H9 (cell line): ENCODE results near the gene CEP192. TPM values are rescaled to one million over a fixed set of nuclear protein-coding genes. Genes with fewer than 3 reads are reported as not detected.

ENCODE experiments used
- DNase-seq: peaks from one replicate; pipeline ENCODE4 v3.0.0-alpha.2; 2017
- H2AFZ ChIP-seq: one replicate; pipeline ENCODE4 v1.6.1; 2013; ENCODE audit warnings: mild to moderate bottlenecking, low read length, control low read depth, moderate library complexity
- H2AK5ac ChIP-seq: 2 replicates; pipeline ENCODE4 v1.6.1; 2013; ENCODE audit warnings: low read length, control low read depth, mixed read lengths; ENCODE audit not compliant: insufficient read length
- H2BK120ac ChIP-seq: one replicate; pipeline ENCODE4 v1.6.1; 2013; ENCODE audit warnings: low read depth, mild to moderate bottlenecking, low read length, control low read depth, inconsistent platforms; ENCODE audit not compliant: poor library complexity, severe bottlenecking
- H2BK12ac ChIP-seq: 2 replicates; pipeline ENCODE4 v1.6.1; 2013; ENCODE audit warnings: low read length, control low read depth, mixed read lengths, low read depth; ENCODE audit not compliant: insufficient read length
- H2BK15ac ChIP-seq: 2 replicates; pipeline ENCODE4 v1.6.1; 2013; ENCODE audit warnings: low read depth, low read length, control low read depth
- H2BK20ac ChIP-seq: one replicate; pipeline ENCODE4 v1.6.1; 2013; ENCODE audit warnings: low read depth, mild to moderate bottlenecking, low read length, control low read depth, inconsistent platforms; ENCODE audit not compliant: poor library complexity, severe bottlenecking
- H2BK5ac ChIP-seq: 2 replicates; pipeline ENCODE4 v1.6.1; 2013; ENCODE audit warnings: low read length, control low read depth, mixed read lengths; ENCODE audit not compliant: insufficient read length
- H3K14ac ChIP-seq: 2 replicates; pipeline ENCODE4 v1.6.1; 2013; ENCODE audit warnings: low read length, control low read depth; ENCODE audit not compliant: insufficient read depth
- H3K18ac ChIP-seq: 2 replicates; pipeline ENCODE4 v1.6.1; 2013; ENCODE audit warnings: low read depth, mild to moderate bottlenecking, mixed read lengths, low read length, control low read depth; ENCODE audit not compliant: insufficient read length
- H3K23ac ChIP-seq: 2 replicates; pipeline ENCODE4 v1.6.1; 2013; ENCODE audit warnings: low read length, control low read depth, mixed read lengths, low read depth; ENCODE audit not compliant: insufficient read length
- H3K23me2 ChIP-seq: 2 replicates; pipeline ENCODE4 v1.6.1; 2013; ENCODE audit warnings: low read depth, mild to moderate bottlenecking, mixed read lengths, low read length, control low read depth; ENCODE audit not compliant: insufficient read length, poor library complexity, severe bottlenecking
- H3K27ac ChIP-seq: 2 replicates; pipeline ENCODE4 v1.5.1; 2013; ENCODE audit warnings: low read length, control low read depth, mixed read lengths, low read depth; ENCODE audit not compliant: insufficient read length
- H3K27me3 ChIP-seq: 2 replicates; pipeline ENCODE4 v1.6.1; 2013; ENCODE audit warnings: low read length, control low read depth, inconsistent platforms; ENCODE audit not compliant: insufficient read depth
- H3K4ac ChIP-seq: 2 replicates; pipeline ENCODE4 v1.6.1; 2013; ENCODE audit warnings: low read depth, mild to moderate bottlenecking, control low read depth, inconsistent platforms, low read length, moderate library complexity
- H3K4me1 ChIP-seq: 2 replicates; pipeline ENCODE4 v1.6.1; 2013; ENCODE audit warnings: low read length, control low read depth, inconsistent platforms; ENCODE audit not compliant: insufficient read depth
- H3K4me2 ChIP-seq: 2 replicates; pipeline ENCODE4 v1.6.1; 2013; ENCODE audit warnings: low read length, control low read depth, mixed read lengths; ENCODE audit not compliant: insufficient read length, insufficient read depth
- H3K56ac ChIP-seq: 2 replicates; pipeline ENCODE4 v1.6.1; 2013; ENCODE audit warnings: low read depth, mild to moderate bottlenecking, mixed read lengths, low read length, control low read depth; ENCODE audit not compliant: insufficient read length
- H3K79me1 ChIP-seq: 2 replicates; pipeline ENCODE4 v1.6.1; 2013; ENCODE audit warnings: low read depth, mild to moderate bottlenecking, moderate library complexity, low read length, control low read depth, inconsistent platforms; ENCODE audit not compliant: insufficient read depth, poor library complexity, severe bottlenecking
- H3K79me2 ChIP-seq: 2 replicates; pipeline ENCODE4 v1.6.1; 2013; ENCODE audit warnings: low read length, control low read depth, inconsistent platforms; ENCODE audit not compliant: insufficient read depth
- H3K9ac ChIP-seq: 2 replicates; pipeline ENCODE4 v1.6.1; 2013; ENCODE audit warnings: low read length, control low read depth, mixed read lengths; ENCODE audit not compliant: insufficient read length; ENCODE audit errors: extremely low read depth
- H3K9me3 ChIP-seq: one replicate; pipeline ENCODE4 v1.6.1; 2013; ENCODE audit warnings: low read depth, low read length, inconsistent platforms; ENCODE audit not compliant: control insufficient read depth
- H3T11ph ChIP-seq: one replicate; pipeline ENCODE4 v1.6.1; 2013; ENCODE audit warnings: mild to moderate bottlenecking, low read length, control low read depth, inconsistent platforms
- H4K20me1 ChIP-seq: one replicate; pipeline ENCODE4 v1.6.1; 2013; ENCODE audit not compliant: control insufficient read depth, insufficient read length, insufficient read depth
- H4K5ac ChIP-seq: 2 replicates; pipeline ENCODE4 v1.6.1; 2013; ENCODE audit warnings: low read depth, mild to moderate bottlenecking, mixed read lengths, low read length, control low read depth; ENCODE audit not compliant: insufficient read length
- H4K8ac ChIP-seq: replicated peaks from 2 replicates; pipeline ENCODE4 v1.6.1; 2013; ENCODE audit warnings: low read length, control low read depth, mixed read lengths, low read depth; ENCODE audit not compliant: insufficient read length
- H4K91ac ChIP-seq: 2 replicates; pipeline ENCODE4 v1.6.1; 2013; ENCODE audit warnings: low read depth, mild to moderate bottlenecking, moderate library complexity, mixed read lengths, low read length, control low read depth; ENCODE audit not compliant: insufficient read length
- H3K27ac Mint-ChIP-seq, 3 experiments: 2 replicates in 2 of 3; 3 replicates in 1 of 3; pipeline ENCODE4 v1.8.0; 2020 to 2021; ENCODE audit warnings: mixed read lengths in 3 of 3, mild to moderate bottlenecking in 1 of 3, moderate library complexity in 1 of 3
- H3K27me3 Mint-ChIP-seq: 2 replicates; pipeline ENCODE4 v1.8.0; 2021; ENCODE audit warnings: low read depth, mild to moderate bottlenecking, moderate library complexity, mixed read lengths
- H3K36me3 Mint-ChIP-seq, 3 experiments: 2 replicates in 2 of 3; 3 replicates in 1 of 3; pipeline ENCODE4 v1.8.0; 2020 to 2021; ENCODE audit warnings: low read depth in 3 of 3, mixed read lengths in 3 of 3; ENCODE audit not compliant: insufficient read depth in 1 of 3
- H3K4me1 Mint-ChIP-seq, 2 experiments: 2 replicates each; pipeline ENCODE4 v1.8.0; 2020; ENCODE audit warnings: mixed read lengths in 2 of 2
- H3K4me3 Mint-ChIP-seq, 2 experiments: 2 replicates in 1 of 2; 3 replicates in 1 of 2; pipeline ENCODE4 v1.8.0; 2020 to 2021; ENCODE audit warnings: mild to moderate bottlenecking in 2 of 2, mixed read lengths in 2 of 2, moderate library complexity in 1 of 2
- H3K9me3 Mint-ChIP-seq, 2 experiments: 2 replicates in 1 of 2; 3 replicates in 1 of 2; pipeline ENCODE4 v1.8.0; 2020; ENCODE audit warnings: mild to moderate bottlenecking in 2 of 2, mixed read lengths in 2 of 2, moderate library complexity in 1 of 2
- WGBS: extraction: QIAGEN DNeasy Blood & Tissue Kit; methylation state at CpG from one replicate; pipeline ENCODE4 v1.1.7; 2013; ENCODE audit warnings: missing lambda C conversion rate, low lambda C conversion rate, mixed read lengths; ENCODE audit not compliant: insufficient read length; ENCODE audit errors: extremely low coverage; 5-methylcytosine and 5-hydroxymethylcytosine counted together
- total RNA-seq: library from RNA; stranded (reverse); gene quantifications from 2 replicates; pipeline ENCODE4 v1.2.1, GENCODE V29; 2021
- TF ChIP-seq, protein P1 (sequence below): fragments of 200-600 bp; sonication (generic); conservative IDR thresholded peaks from 3 replicates; pipeline ENCODE4 v1.8.0; 2021; ENCODE audit warnings: antibody characterized with exemption, mild to moderate bottlenecking

The CEP192 gene
- total RNA-seq, 1 experiment from 2014 or later, result 23.5 TPM

DNA sequence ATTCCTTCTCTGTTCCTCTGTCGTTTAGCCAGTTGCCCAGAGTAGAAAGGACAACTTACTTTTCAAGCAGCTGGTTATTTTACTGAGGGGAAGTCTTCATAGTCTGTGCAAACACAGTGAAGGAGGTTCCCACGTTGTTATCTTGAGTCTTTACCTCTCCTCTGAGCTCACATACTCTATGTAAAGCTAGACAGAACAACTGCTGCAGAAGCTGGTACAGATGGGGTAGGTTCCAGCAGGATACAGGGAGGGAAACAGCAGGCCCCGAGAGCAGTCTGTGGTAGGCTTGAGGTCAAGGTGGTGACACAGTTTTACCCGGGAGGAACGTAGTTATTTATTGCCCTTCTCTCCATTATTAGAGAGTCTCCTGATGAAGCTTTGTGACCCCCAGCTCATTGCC, 134.0 kb downstream of the CEP192 start:
- Histone ChIP-seq H4K8ac (no peak overlapping the region), H4K91ac (no peak overlapping the region), H3K79me2 (no peaks in the 10 kb centered on the region), H2BK5ac (no peak overlapping the region), H3K23me2 (no peaks in the 10 kb centered on the region), H3K23ac (no peak overlapping the region), H3T11ph (no peak overlapping the region), H3K56ac (no peak overlapping the region), H3K14ac (no peak overlapping the region), H2BK120ac (no peak overlapping the region), H3K4me1 (no peaks in the 10 kb centered on the region), H2AK5ac (no peak overlapping the region), H2BK20ac (no peak overlapping the region), H3K79me1 (no peaks in the 10 kb centered on the region), H2BK12ac (no peak overlapping the region), H3K9ac (no peak overlapping the region), H2AFZ (no peak overlapping the region), H3K4ac (no peak overlapping the region), H2BK15ac (no peak overlapping the region), H4K20me1 (no peaks in the 10 kb centered on the region), H3K9me3 (no peaks in the 10 kb centered on the region), H3K27ac (no peak overlapping the region), H3K18ac (no peak overlapping the region), H4K5ac (no peak overlapping the region), H3K27me3 (no peaks in the 10 kb centered on the region), H3K4me2 (no peak overlapping the region)
- no CpG with 5 or more reads among the region's 5 CpGs for WGBS
- H3K9me3 Mint-ChIP-seq, result peaks cover 0 to 4% of the 10 kb centered on the region in 2 experiments; a peak in 1 of 5 replicates
- H3K4me1 Mint-ChIP-seq, result no peaks in the 10 kb centered on the region
- TF ChIP-seq, protein P1, sequence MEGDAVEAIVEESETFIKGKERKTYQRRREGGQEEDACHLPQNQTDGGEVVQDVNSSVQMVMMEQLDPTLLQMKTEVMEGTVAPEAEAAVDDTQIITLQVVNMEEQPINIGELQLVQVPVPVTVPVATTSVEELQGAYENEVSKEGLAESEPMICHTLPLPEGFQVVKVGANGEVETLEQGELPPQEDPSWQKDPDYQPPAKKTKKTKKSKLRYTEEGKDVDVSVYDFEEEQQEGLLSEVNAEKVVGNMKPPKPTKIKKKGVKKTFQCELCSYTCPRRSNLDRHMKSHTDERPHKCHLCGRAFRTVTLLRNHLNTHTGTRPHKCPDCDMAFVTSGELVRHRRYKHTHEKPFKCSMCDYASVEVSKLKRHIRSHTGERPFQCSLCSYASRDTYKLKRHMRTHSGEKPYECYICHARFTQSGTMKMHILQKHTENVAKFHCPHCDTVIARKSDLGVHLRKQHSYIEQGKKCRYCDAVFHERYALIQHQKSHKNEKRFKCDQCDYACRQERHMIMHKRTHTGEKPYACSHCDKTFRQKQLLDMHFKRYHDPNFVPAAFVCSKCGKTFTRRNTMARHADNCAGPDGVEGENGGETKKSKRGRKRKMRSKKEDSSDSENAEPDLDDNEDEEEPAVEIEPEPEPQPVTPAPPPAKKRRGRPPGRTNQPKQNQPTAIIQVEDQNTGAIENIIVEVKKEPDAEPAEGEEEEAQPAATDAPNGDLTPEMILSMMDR, result no peak
- H3K27ac Mint-ChIP-seq, result peak overlapping the region in 1 of 3 experiments; percentile 38; a peak in 1 of 7 replicates
- no peak overlapping the region for H3K4me3 Mint-ChIP-seq
- no peak for DNase-seq
- 0 out of 2 replicates have a peak, but pooled peaks cover 1% of the 10 kb centered on the region for H3K27me3 Mint-ChIP-seq
- peaks cover 2 to 13% (median 6%) of the 10 kb centered on the region in 3 experiments; a peak in 6 of 7 replicates for H3K36me3 Mint-ChIP-seq
